ENCODE data around the gene RNASEL.

GRCh38 chr1:182584746-182585145 lies 4.3 kb downstream of the RNASEL start:
- no peak for TF ChIP-seq POLR2A (IDR thresholded peaks at IDR 0.05; ENCODE audit: low read length)
- TF ChIP-seq GATA1 (IDR thresholded peaks at IDR 0.05; ENCODE audit: low read depth, low read length), result no peak

All from erythroblast (primary cell).